CD4-positive, alpha-beta T cell treated with Interferon alpha-2 for 1 hour (primary cell): ENCODE measurements around the gene CXCR1.
"Not testable (repeated sequence)": the region's sequence is repeated elsewhere in the genome, so short reads cannot be mapped to it uniquely, and the experiment has no call there.

Source experiments
- DNase-seq, 2 donors: peaks; one replicate each; pipeline ENCODE4 v3.0.0-alpha.2; 2020 to 2022

CXCR1 gene

GRCh38 chr2:218155953-218156479 is 10.7 kb downstream of the CXCR1 start:
- DNase-seq: no peak

GRCh38 chr2:218152777-218153176 is 14.0 kb downstream of the CXCR1 start:
- no peak for DNase-seq

- DNase-seq: no peak
Observed at GRCh38 chr2:218152172-218152571, 14.6 kb downstream of the CXCR1 start.

- DNase-seq: no peak
Observed at GRCh38 chr2:218149848-218150440, 16.8 kb downstream of the CXCR1 start.

GRCh38 chr2:218149098-218149497 is 17.7 kb downstream of the CXCR1 start:
- no peak for DNase-seq

DNA sequence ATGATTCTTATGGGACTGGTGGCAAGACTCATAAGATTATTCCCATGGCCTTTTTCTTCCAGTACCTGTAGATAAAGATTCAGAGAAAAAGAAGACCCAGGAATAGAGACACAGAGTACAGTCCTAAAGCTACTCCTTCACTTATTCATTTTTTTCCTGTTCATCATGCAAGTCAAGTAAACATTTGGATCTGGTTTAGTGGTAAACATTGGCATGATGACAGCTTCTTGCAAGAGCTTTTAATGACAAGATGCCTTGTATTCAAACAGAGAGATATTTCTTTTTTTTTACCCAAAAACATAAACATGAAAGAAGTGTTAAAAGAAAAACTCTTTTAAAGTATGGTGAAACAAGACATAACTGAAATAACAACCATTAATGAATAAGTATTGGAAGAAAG is 20.7 kb downstream of the CXCR1 start:
- DNase-seq: no peak

DNA sequence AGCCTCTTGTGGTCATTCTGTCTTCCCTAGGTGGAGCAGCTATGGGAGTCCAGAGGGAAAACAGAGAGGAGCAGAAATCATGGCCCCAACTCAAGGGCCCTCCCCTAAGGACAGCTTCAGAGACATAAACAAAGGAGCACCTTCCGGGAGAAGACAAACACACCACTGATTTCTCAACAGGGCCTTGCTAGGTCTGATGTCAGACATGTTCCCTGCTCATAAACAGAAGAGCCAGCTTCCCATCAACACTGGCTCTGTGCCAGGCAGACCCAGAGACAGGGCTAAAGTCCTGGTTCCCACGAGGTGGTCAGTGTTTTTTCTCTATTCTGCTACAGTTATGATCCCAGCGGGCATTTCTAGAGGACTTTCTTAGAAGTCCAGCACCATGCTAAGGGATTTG is 21.6 kb downstream of the CXCR1 start:
- DNase-seq: no peak

- no peak for DNase-seq
Observed at GRCh38 chr2:218138047-218138446, 28.7 kb downstream of the CXCR1 start.

DNA sequence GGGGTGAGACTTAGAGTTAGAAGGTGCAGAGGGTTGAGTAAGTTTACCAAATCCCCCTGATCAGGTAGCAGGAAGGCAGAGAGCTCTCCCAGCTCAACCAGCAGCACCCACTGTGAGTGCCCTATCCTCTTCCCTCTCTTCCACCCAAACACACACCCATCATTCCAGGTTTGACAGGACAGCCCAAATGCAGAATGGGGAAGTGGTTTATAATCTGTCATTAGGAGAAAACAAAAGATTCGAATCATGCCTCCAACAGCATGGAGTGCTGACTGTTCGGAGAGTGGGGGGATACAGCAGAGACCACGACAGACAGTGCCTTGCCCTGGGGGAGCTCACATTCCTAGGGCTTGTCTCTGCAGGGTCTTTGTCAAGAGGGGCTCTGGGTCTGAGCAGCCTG is 29.2 kb downstream of the CXCR1 start:
- no peak for DNase-seq

GRCh38 chr2:218130822-218131221 is 35.9 kb downstream of the CXCR1 start:
- no peak for DNase-seq

GRCh38 chr2:218130377-218130776 is 36.4 kb downstream of the CXCR1 start:
- peak in 1 of 2 donors; percentile 16 for DNase-seq

DNA sequence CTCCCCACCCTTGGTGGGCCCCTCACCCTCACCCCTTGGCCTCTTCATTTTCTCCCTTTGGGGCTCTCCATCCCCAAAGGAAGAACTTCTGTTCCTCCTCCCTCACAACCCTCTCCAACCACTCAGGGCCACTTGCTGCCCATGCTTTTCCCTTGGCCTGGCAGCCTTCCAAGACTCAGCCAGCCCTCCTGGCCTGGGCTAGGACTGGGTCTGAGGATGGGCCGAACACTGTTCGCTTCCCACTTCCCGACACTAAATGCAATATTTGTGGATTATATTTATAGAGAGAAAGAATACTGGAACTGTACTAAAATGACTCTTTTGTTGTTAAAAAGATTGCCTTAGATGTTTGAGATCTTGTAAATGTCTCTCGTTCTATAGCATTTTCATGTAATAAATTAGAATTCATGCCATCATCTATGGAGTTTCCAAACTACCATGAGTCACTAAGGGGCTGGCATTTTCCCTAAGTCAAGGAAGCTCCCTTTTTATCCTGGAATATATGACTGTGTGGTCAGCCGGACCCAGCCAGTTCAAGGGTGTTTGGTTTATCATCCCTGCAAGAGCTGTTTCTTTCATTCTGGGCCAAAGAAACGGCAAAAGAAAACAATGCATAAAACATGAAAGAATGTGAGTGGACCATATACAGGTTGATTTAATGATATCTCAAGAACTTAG is 37.2 kb downstream of the CXCR1 start:
- DNase-seq: no peak

GRCh38 chr2:218128781-218129457 is 37.8 kb downstream of the CXCR1 start:
- DNase-seq: peak; percentile 4 to 13

DNA sequence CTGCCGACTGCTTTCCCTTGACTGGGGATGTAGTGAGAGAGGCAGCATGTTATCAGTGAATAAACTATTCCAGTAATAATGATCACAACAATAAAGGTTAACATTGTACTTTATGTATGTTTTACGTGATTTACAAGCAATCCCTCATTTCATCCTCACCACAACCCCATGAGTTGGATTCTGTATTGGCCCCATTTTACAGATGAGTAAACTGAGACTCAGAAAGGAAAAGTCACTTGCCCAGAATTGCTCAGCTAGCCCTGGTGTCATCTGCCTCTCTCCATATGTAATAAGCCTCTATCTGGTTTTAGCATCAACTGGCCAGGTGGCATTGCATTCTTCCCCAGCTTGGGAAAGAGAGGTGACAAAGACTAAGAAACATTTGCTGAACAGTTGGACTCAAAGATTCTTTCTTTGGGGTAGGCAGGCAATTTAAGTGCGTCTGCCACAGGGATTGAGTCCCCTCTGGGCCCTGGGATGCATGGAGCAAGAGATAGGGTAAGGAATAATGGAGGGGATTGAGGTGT is 38.8 kb downstream of the CXCR1 start:
- DNase-seq: no peak

GRCh38 chr2:218125626-218126080 is 41.1 kb downstream of the CXCR1 start, which contains the start of gene CXCR2:
CXCR2 (plus strand) TSS chr2:218126028; CDS start chr2:218134802, 8,774 bp downstream.
- DNase-seq: no peak

DNA sequence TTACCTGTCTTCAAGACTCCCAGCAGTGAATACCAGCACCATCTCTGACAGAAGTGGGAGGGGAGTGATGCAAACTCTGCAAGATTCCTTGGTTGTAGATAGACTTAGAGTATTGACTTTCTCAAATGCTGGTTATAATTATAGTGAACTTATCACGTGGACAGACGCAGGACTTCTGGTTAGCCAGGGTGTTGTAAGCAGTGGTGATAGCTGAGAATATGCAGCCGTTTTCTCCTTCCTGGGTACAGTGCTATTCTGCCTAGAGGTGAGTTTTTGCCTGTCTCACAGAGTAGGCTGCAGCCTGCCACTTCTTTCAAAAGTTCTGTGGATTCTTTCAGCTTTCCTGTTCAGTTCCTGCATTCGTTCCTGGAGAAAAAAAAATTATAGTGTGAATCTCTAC is 41.7 kb downstream of the CXCR1 start:
- no peak for DNase-seq

- no peak for DNase-seq
Observed at GRCh38 chr2:218123986-218124385, 42.8 kb downstream of the CXCR1 start.

DNA sequence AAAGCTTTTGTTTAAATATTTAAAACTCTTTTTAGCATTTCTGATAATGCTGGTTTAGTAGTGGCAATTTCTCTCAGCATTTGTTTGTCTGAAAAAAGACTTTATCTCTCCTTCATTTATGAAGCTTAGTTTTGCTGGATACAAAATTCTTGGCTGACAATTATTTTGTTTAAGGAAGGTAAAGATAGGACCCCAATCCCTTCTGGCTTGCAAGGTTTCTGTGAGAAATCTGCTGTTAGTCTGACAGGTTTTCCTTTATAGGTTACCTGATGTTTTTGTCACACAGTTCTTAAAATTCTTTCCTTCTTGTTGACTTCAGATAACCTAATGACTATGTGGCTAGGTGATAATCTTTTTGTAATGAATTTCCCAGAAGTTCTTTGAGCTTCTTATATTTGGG is 44.5 kb downstream of the CXCR1 start:
- not testable (repeated sequence) for DNase-seq

DNA sequence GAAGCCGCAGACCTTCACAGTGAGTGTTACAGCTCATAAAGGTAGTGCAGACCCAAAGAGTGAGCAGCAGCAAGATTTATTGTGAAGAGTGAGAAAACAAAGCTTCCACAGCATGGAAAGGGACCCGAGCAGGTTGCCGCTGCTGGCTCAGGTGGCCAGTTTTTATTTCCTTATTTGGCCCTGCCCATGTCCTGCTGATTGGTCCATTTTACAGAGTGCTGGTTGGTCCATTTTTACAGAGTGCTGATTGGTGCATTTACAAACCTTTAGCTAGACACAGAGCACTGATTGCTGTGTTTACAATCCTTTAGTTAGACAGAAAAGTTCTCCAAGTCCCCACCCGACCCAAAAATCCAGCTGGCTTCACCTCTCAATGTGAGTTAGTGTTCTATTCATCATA is 45.0 kb downstream of the CXCR1 start:
- not testable (repeated sequence) for DNase-seq
